Activated CD8-positive, alpha-beta memory T cell treated with anti-CD3 and anti-CD28 coated beads for 24 hours (primary cell): ENCODE measurements around the gene SDK1.

Experiments
- DNase-seq: peaks from one replicate; pipeline ENCODE4 v3.0.0-alpha.2; 2020

SDK1 gene

DNA sequence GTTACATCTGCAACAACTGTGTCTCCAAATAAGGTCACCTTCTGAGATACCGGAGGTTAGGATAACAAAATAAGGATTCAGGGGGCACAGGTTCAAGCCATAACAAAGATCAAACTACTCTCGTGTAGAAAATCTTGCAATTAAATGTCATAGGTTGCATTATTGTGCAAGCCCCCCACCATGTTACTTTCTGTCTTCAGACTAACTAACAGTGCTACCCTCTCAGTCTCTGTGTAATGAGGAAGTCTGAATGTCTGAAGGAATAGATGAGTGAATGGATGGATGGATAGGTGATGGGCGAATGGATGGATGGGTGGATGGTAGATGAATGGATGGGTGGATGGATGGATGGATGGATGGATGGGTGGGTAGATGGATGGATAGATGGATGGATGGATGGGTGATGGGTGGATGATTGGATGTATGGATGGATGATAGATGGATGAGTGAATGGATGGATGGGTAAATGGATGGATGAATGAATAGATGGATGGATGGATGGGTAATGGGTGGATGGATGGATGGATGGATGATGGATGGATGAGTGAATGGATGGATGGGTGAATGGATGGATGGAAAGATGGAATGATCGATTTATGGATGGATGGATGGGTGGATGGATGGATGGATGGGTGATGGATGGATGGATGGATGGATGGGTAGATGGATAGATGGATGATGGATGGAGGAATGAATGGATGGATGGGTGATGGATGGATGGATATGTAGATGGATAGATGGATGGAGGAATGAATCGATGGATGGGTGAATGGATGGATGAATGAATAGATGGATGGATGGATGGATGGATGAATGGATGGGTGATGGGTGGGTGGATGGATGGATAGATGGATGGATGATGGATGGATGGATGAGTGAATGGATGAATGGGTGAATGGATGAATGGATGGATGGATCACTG, 823.8 kb downstream of the SDK1 start:
- DNase-seq, result no peak

DNA sequence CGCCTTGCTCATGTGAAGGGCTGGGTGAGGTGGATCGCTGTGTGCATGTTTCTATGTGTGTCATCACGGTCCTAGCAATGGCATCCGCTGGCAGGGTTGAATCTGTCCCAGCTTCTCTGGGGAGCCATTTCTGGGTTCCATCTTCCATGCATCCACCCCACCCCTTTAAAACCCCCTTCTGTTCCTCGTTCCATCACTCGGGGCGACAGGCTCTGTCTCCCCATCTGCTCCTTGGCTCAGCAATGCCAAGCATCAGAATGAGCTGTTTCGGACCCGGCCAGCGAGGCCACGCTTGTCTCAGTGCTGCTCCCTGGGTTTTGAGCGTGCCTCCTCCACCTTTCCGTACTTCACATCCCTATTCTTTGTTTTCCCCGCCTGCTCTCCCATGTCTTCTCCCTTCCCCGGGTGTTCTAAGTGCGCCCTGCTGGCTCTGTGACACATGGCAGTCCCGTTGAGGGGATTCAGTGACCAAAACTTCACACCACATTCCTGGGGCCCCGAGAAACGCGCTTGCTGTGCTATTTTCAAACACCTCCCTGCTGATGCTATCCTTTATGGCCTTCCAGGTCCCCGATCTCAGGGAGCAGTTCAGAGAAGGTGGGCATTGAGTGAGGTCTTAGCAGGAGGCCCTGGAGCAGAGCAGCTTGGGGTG, 827.0 kb downstream of the SDK1 start:
- no peak for DNase-seq

DNA sequence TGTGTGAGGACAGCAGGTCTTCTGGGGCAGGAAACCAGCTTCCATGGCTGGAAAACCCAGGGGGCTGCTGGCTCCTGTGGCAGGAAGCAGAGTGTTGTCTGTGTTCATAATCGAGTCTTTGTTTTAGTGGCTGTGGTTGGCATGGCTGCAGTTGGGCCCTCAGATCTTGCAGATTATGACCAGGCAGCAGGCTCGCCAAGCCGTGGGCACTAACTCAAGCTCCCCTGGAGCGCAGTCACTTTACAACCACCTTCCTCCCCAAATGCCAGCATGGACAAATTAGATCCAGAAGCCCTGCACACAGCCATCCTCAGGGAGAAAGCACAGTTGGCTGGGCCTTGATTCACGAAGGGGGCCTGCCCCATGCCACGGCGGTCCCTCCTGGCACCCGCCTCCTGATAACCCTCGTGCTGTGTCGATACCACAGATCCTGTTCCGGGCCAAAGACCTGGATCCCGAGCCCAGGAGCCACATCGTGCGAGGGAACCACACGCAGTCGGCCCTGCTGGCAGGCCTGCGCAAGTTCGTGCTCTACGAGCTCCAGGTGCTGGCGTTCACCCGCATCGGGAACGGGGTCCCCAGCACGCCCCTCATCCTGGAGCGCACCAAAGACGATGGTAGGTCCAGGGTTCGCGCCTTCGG, 828.5 kb downstream of the SDK1 start:
- DNase-seq, result no peak

DNA sequence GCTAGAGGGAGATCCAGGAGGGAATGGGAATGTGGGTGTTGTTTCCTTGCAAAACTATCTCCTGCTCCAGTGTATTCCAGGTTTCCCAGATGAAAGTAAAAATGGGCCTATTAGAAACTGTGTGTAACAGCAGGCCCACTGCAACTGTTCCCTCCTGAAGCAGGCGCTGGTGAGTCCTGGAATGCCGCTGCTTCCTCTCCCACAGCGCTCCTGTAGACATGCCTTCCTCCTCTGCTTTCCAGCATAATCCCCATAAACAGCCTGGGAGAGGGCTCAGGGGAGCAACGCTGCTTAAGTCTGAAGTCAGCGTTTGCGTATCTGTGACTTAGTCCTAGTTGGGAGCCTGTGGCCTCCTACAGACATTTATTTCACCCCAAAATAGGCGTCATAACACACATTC, 830.0 kb downstream of the SDK1 start:
- no peak for DNase-seq

DNA sequence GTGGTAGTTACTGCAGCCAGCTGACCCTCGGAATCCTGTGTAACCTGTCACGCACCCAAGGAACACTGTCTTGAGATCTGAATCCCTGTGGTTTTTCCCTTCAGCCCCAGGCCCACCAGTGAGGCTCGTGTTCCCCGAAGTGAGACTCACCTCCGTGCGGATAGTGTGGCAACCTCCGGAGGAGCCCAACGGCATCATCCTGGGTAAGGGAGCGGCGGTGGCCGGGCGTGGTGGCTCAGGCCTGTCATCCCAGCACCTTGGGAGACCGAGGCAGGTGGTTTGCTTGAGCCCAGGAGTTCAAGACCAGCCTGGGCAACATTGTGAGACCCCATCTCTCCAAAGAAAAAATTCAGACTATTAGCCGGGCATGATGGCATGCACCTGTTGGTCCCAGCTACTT, 831.2 kb downstream of the SDK1 start:
- DNase-seq, result no peak

DNA sequence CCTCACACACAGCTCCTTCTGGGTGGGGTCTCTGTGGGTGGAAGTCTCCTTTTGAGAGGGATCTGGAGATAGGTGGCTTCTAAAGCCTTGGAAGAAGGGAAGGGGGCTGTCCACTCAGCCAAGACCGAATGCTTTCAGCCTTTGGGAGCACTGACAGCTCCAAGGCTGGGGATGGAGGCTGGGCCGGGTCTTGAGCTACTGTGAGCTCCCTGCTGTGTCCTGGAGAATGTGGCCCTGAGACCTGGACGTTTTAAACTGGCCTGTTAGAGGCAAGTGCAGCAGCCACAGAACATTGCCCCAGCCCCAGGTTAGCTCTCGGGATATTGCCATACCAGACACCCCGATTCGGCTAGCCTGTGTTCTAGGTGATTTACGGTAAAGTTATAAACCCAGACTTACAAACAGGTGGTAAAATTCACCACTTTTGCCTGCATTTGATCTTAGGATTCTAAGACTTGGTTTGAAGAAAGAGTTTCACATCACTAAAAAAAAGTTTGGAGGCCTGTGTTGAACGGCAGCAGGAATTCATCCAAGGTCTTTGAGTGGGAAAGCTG, 832.5 kb downstream of the SDK1 start:
- no peak for DNase-seq

DNA sequence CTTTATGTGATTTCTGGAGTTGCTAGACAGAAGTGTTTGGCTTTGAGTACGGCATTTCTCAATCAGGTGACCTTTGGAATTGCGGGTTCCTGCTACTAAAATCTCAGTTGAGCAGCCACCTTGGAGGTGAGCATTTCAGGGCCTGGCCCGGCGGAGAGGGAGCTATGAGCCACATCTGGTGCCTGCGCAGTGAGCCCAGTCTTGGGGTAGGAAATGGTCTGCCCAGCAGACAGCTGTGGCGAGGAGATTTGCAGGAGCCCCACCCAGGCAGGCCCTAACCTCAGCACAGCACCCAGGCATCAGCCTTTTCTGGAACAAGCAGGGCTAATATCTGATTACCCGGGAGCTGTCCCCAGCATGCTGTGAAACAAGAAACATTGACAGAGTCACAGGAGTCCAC, 833.2 kb downstream of the SDK1 start:
- no peak for DNase-seq

DNA sequence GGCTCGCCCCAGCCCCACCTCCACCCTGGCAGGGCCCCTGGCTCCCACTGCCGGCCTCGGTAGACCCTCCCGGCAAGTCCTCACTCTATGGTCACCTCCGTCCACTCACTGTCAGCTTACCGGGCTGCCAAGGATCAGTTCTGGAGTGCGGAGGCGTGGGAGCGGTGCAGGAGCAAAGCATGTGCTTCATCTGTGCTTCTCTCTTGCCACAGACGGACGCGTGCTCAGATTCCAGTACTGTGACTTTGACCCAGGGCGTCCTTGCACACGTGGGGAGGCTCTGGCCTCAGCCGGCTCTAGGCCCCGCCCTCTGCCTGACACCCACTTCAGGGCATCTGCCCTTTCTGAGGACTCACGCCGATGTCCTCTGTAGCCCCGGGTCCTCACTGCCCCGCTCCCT, 833.6 kb downstream of the SDK1 start:
- no peak for DNase-seq

DNA sequence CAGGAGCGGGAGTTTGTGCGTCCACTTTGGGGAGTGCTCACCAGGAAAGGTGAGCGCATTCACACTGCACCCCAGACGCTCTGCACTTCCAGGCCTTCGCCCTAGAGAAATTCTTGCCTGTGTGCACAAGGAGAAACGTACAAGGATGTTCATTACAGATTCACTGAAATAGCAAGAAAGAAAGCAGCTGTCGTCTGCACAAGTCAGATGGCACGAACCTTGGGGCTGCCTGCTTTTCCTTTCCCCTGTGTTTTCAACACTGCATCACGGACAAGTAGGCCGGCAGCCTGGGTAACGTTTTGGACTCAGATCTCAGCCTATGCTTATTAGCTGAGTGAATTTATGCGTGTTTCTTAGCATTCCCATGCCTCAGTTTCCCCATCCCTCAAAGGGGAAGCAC, 834.2 kb downstream of the SDK1 start:
- no peak for DNase-seq

DNA sequence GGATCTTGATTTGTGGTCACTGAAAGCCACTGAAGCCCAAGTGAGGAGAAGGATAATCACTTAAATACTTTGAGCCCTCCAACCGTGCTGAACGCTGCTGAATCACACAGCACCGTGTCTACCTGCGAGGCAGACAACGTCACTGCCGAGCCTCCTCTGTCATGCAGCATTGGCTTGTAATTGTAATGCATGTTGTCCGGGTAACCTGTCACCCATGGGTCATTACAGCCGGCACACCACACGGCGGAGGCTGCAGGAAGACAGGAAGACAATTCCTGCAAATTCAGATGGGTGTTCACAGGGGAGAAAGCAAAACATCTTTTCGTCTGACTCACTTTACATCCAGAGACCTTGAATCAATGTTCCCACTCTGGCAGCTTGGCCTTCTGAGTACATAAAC, 835.0 kb downstream of the SDK1 start:
- no peak for DNase-seq

DNA sequence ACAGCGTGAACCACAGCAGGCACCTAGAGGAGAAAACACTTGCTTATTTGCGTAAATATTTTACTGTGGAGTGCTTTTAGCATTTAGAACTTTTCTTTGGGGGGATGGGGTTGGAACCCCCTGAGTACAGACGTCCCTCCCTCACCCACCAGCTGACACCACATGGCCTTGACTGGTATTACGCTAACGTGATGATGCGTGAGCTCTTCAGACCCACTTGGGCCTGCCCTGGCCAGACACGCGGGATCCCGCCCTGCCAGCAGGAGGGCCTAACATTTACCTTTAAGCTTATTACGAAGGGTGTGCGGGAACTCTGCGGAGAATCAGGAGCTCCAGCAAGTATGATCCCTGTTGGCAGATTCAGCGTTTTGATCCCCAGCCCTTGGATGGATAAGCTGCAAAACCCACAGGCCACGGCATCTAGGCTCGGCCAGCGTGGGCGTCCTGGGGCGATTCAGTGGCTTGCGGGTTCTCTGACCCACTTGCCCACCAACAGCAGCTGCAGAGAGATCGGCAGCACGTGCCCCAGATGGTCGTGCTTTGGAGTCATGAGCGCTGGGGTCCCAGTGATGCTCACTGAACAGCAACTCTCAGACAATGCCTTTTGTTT, 835.6 kb downstream of the SDK1 start:
- DNase-seq, result no peak

DNA sequence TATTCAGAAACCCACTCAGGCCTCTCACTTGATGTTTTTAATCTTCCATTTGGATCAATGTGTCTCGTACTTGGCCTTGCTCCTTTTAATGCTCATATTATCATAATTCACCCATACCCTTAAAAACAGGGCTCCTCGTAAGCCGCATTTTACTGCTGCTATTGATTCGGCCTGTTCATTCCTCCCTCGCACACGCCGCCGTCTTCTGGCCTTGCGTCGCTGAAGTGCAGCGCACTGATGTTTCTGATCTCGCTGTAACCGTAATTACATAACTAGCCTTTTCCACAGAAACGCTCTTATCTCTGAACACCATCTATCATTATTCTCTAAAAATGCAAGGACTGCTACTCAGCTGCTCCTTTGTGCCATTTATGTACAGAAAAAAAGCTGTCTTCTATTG, 836.5 kb downstream of the SDK1 start:
- no peak for DNase-seq

DNA sequence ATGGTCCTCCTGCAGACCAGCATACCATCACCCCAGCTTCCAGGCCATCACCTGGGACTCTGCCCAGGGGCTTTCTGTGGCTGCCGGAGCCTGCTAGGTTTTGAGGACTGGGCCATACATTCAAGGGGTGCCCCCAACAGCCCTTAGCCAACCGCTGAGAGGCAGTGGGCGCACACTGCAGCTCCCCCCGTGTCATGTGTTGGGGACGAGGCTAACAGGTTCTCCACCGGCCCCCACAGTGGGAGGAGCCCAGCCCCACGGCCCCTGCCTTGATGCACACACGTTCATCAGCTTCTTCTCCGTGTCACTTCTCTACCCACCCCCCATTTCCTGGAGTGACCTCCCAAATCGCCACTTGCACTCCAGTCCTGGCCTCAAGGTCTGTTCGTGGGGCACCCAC, 837.8 kb downstream of the SDK1 start:
- DNase-seq, result no peak

DNA sequence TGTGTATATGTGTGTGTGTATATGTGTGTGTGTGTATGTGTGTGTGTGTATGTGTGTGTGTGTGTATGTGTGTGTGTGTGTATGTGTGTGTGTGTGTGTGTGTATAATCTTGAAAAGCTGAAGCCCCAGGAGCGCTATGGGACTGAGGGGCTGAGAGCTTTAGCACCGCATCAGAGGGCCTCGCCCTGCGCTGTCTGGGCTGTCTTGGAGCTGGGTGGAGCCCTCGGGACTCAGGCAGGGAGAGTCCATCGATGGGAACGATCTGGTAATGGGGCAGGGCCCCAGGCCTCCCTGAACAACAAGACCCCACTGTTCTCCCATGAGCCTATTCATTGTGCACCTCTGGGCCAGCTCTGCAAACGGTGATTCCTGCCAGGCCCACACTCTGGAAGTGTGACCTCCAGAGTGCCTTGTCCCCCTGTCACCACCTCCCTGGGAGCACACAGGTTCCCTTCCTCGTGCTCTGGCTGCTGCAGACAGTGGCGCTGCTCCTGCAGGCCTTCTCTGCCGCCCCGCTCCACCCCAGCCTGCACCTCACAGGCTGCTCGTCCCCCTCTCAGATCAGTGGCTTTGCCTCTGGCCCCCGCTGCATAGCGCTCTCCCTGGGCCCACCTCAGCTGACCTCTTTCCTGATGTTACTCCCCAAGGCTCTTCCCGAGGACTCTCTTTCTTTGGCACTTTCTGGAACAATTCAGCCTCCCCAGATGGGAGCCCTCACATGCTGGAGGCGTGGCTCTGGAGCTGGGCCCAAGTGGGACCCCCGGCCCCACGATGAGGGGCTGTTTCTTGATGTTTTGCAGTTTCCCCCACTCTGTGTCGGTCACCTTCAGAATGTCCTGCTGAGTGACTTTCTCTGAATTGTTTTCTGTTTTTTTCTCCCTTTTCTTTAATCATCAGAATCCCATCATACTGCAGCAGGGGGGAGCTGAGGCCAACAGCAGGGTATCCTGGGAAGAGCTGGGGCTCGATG, 838.9 kb downstream of the SDK1 start:
- no peak for DNase-seq

DNA sequence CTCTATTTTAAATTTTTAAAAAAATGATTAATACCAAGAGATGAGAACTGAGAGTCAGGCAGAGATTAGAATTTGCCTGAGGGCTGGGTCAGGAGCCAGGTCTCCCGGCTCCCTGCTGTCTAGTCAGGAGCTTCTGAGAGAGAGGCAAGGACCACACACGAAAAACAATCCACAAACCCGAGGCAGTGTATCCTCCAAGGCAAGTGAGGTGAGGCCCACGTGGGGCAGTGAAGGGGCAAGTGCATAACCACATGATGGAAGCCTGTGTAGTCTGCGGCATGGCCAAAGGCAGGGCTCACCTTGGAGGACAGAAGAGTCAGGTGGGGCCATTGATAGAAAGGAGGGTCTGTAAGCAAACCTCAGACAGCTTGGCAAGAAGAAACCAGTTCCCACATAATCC, 839.9 kb downstream of the SDK1 start:
- no peak for DNase-seq

DNA sequence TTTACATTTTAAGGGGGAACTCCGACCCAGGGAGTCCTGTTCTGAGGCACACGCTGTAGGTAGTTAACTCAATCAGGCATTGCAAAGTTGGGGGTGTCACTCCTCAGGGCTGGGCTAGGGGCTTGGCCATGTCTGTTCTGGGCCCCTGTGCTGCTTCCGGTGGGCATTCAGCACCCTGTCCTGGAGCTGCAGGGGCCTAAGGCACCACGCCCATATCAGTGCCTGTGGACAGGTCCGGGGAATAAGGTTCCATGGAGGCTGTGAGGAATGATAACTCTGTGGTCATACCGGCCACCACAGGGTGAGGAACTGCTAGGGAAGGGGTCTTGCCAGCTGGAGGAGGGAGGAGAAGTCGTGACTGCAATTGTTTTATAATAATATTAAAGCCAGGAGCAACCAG, 842.0 kb downstream of the SDK1 start:
- no peak for DNase-seq

DNA sequence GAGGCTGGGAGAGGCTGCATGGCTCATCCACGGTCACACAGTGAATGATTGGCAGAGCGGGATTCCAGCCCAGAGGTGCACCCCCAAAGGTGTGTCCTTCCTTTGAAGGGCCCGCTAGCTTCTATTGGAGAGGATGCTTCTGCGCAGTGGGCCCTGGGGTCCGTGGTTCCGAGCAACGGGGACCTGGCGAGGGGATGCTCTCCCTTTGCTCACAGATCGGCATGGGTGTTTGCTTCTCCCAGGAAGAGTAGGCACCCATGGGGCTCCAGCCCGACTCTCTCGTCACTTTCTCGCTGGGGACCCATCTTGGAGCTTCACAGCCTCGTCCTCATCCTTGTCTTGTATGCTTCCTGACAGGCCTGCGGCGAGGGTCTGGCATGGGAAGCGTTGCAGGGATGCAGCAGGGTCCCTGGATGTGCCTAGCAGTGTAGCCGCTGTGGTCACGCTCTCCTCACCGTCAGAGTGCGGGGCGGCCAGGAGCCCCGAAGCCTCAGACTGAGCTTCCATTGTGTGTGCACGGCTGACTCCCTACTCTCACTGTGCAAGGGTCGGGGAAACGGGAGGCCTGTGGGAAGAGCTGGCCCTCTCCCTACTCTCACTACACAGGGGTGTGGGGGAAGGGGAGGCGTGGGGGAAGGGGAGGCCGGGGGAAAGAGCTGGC, 842.6 kb downstream of the SDK1 start:
- DNase-seq, result no peak

DNA sequence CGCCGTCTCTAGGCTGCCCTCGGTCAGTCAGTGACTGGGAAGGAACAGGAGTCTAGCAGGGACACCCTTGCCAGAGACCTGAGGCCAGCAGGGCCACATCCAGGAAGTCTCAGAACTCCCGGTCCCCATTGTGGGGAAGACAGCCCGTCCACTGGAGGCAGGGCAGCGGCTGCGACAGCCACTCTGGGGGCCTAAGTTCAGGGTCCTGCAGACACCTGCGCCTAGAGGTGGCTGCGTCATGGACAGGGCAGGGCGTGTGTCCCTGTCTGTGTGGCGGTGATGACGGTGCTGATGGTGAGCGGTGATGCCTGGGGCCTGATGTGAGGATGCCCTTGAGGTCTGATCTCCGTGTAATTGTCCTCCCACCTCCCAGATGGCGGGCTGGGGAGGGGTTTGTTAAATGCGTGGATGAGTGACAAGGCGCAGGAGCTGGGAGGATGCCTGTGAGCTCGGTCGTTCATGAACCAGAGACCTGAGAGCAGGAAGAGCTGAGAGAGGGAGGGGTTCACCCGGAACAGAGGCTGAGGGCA, 843.2 kb downstream of the SDK1 start:
- DNase-seq, result no peak

DNA sequence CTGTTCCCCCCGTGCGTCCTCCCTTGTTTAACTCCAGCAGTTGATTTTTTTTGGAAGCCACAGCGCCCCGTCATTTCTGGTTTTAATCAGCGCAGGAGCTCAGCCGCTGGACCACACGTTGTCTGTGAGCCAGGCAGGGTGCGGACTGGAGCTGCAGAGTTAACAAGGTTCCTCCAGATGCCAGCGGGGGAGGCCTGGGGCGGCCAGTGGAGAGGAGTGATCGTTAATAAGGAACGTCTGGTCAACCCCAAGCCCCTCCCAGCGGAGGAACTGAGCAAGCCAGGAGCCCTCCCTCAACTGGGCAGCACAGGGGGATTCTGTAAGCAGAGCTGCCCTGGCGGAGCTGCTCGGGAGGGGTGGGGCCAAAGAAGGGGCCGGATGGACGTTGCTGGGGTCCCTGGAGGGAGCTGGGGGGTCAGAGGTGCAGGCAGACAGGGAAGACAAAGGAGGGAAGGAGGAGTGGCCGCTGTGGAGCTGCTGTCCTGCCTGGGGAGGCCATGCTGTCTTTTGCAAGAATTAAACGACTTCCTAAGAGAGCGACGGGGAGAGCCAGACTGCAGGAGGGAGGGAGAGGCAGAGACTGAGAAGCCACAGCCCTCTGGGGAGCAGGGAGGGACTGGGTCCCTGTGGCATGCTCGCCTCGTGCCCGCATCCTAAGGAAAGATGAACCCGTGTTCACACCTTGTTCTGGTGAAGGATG, 843.9 kb downstream of the SDK1 start:
- no peak for DNase-seq

DNA sequence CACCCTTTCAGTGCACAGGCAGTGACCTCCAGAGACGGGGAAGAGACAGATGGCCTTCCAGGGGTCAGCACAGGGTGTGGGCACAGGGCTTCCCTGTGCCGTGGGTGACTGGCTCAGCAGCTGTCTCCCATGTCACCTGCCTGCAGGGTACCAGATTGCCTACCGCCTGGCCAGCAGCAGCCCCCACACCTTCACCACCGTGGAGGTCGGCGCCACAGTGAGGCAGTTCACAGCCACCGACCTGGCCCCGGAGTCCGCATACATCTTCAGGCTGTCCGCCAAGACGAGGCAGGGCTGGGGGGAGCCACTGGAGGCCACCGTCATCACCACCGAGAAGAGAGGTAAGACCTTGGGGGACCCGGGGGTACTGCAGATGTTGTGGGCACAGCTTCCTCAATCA, 844.5 kb downstream of the SDK1 start:
- DNase-seq, result no peak
